OCI-LY7 (cell line): Measurements from ENCODE around the gene CYP19A1.

Source experiments
- CTCF ChIP-seq: fragments of 200-600 bp; sonication (generic); conservative IDR thresholded peaks from 2 replicates; pipeline ENCODE4 v1.5.1; 2014; ENCODE audit warnings: mild to moderate bottlenecking, antibody characterized with exemption, low read length, moderate library complexity, mixed read lengths
- EZH2phosphoT487 ChIP-seq: fragments of 200-600 bp; sonication (generic); IDR thresholded peaks from 2 replicates; pipeline ENCODE4 v1.6.1; 2018; ENCODE audit warnings: low read depth, borderline replicate concordance, mild to moderate bottlenecking, mixed run types, antibody characterized with exemption, low read length, moderate library complexity, mixed read lengths

DNA sequence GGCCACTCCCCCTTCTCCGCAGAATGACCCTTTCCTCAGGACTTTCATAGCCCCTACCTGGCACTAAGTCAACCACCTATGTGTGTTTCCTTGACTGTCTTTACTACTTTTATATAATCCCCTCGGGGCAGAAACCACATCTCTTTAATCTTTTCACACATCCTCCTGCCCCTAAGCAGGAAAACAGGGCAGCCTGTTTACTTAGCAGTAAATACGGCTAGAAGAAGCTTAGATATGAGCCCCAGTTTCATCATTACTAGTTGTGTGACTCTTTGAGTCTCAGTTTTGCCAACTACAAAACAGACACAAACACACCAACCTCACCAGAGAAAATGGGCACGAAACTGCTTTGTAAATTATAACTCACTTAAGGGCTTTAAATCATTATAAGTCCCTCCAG lies 98.3 kb downstream of the CYP19A1 start:
- TF ChIP-seq CTCF (no peak), EZH2phosphoT487 (no peak)
